Measurements from ENCODE around the gene MICAL3. TPM values are rescaled to one million over a fixed set of nuclear protein-coding genes. Genes with fewer than 3 reads are reported as not detected.
"Not testable (repeated sequence)": the region's sequence is repeated elsewhere in the genome, so short reads cannot be mapped to it uniquely, and the experiment has no call there.

The MICAL3 gene
- total and polyA plus RNA-seq, 2 donors = 2.7 to 4.0 TPM

GRCh38 chr22:17985606-17986005 lies 38.8 kb downstream of the MICAL3 start:
- no peaks in the 10 kb centered on the region for H3K9me3 ChIP-seq (ENCODE audit: control insufficient read depth in 2 of 2, insufficient read depth in 1 of 2, low read length in 1 of 2)
- H3K4me1 ChIP-seq (ENCODE audit: control insufficient read depth in 2 of 2, insufficient read depth in 2 of 2, low read length in 2 of 2) = peaks cover 2 to 3% of the 10 kb centered on the region in 2 donors
- WGBS = 94% methylated on average over 5 of the region's 5 CpGs
- no peaks in the 10 kb centered on the region for H3K27me3 ChIP-seq (ENCODE audit: control insufficient read depth in 2 of 2, insufficient read depth in 1 of 2, low read length in 1 of 2)
- DNase-seq (ENCODE audit: low read depth in 6 of 9, low spot score in 9 of 9) = no peak
- no peaks in the 10 kb centered on the region for H3K36me3 ChIP-seq (ENCODE audit: control insufficient read depth in 2 of 2, insufficient read depth in 2 of 2, low read length in 1 of 2)
- H3K4me3 ChIP-seq (ENCODE audit: low read length in 2 of 2) = no peak overlapping the region
- no peak overlapping the region for H3K27ac ChIP-seq (ENCODE audit: low read depth in 1 of 2, low read length in 1 of 2)

DNA sequence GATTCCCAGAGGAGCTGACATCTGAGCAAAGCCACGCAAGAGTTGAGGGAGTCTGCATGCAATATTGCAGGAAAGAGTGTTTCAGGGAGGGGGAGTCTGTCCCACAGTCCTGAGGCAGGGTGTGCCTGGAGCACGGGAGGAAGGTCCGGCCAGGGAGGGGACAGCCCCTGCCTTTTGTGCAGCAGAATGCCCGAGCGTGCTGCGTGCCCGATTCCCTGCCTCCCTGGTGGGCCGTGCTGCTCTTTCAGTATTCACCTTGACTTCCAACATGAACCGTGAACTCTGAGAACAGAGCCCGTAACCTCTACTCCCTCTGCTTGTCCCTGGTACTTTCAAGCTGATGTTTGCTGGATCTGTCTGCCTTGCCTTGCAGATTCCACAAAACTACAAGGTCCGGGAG lies 39.3 kb downstream of the MICAL3 start:
- H3K4me3 ChIP-seq (ENCODE audit: low read length in 2 of 2); H3K27me3 ChIP-seq (ENCODE audit: control insufficient read depth in 2 of 2, insufficient read depth in 1 of 2, low read length in 1 of 2); H3K27ac ChIP-seq (ENCODE audit: low read depth in 1 of 2, low read length in 1 of 2); H3K4me1 ChIP-seq (ENCODE audit: control insufficient read depth in 2 of 2, insufficient read depth in 2 of 2, low read length in 2 of 2); H3K9me3 ChIP-seq (ENCODE audit: control insufficient read depth in 2 of 2, insufficient read depth in 1 of 2, low read length in 1 of 2); DNase-seq (ENCODE audit: low read depth in 6 of 9, low spot score in 9 of 9); H3K36me3 ChIP-seq (ENCODE audit: control insufficient read depth in 2 of 2, insufficient read depth in 2 of 2, low read length in 1 of 2): not testable (repeated sequence)
- 77% methylated on average over 11 of the region's 11 CpGs for WGBS

GRCh38 chr22:17984114-17984513 lies 40.2 kb downstream of the MICAL3 start:
- H3K27ac ChIP-seq (ENCODE audit: low read depth in 1 of 2, low read length in 1 of 2) = no peak overlapping the region
- peaks cover 6 to 13% of the 10 kb centered on the region in 2 donors for H3K4me1 ChIP-seq (ENCODE audit: control insufficient read depth in 2 of 2, insufficient read depth in 2 of 2, low read length in 2 of 2)
- H3K36me3 ChIP-seq (ENCODE audit: control insufficient read depth in 2 of 2, insufficient read depth in 2 of 2, low read length in 1 of 2) = no peaks in the 10 kb centered on the region
- DNase-seq (ENCODE audit: low read depth in 6 of 9, low spot score in 9 of 9) = no peak
- WGBS = 94% methylated on average over 8 of the region's 8 CpGs
- H3K27me3 ChIP-seq (ENCODE audit: control insufficient read depth in 2 of 2, insufficient read depth in 1 of 2, low read length in 1 of 2) = no peaks in the 10 kb centered on the region
- H3K4me3 ChIP-seq (ENCODE audit: low read length in 2 of 2) = no peak overlapping the region
- H3K9me3 ChIP-seq (ENCODE audit: control insufficient read depth in 2 of 2, insufficient read depth in 1 of 2, low read length in 1 of 2) = no peaks in the 10 kb centered on the region

- DNase-seq (ENCODE audit: low read depth in 6 of 9, low spot score in 9 of 9) = no peak
- Histone ChIP-seq H3K4me1 (ENCODE audit: control insufficient read depth in 2 of 2, insufficient read depth in 2 of 2, low read length in 2 of 2) (peaks cover 6 to 13% of the 10 kb centered on the region in 2 donors), H3K9me3 (ENCODE audit: control insufficient read depth in 2 of 2, insufficient read depth in 1 of 2, low read length in 1 of 2) (no peaks in the 10 kb centered on the region), H3K27me3 (ENCODE audit: control insufficient read depth in 2 of 2, insufficient read depth in 1 of 2, low read length in 1 of 2) (no peaks in the 10 kb centered on the region), H3K27ac (ENCODE audit: low read depth in 1 of 2, low read length in 1 of 2) (no peak overlapping the region), H3K36me3 (ENCODE audit: control insufficient read depth in 2 of 2, insufficient read depth in 2 of 2, low read length in 1 of 2) (no peaks in the 10 kb centered on the region), H3K4me3 (ENCODE audit: low read length in 2 of 2) (no peak overlapping the region)
- WGBS = 91% methylated on average over 7 of the region's 7 CpGs
These were observed 41.7 kb downstream of the MICAL3 start for GRCh38 chr22:17982572-17983141.

GRCh38 chr22:17981497-17981896 lies 42.9 kb downstream of the MICAL3 start:
- Histone ChIP-seq H3K4me3 (ENCODE audit: low read length in 2 of 2) (no peak overlapping the region), H3K27me3 (ENCODE audit: control insufficient read depth in 2 of 2, insufficient read depth in 1 of 2, low read length in 1 of 2) (no peaks in the 10 kb centered on the region), H3K4me1 (ENCODE audit: control insufficient read depth in 2 of 2, insufficient read depth in 2 of 2, low read length in 2 of 2) (peaks cover 6 to 13% of the 10 kb centered on the region in 2 donors), H3K27ac (ENCODE audit: low read depth in 1 of 2, low read length in 1 of 2) (no peak overlapping the region), H3K36me3 (ENCODE audit: control insufficient read depth in 2 of 2, insufficient read depth in 2 of 2, low read length in 1 of 2) (no peaks in the 10 kb centered on the region), H3K9me3 (ENCODE audit: control insufficient read depth in 2 of 2, insufficient read depth in 1 of 2, low read length in 1 of 2) (no peaks in the 10 kb centered on the region)
- DNase-seq (ENCODE audit: low read depth in 6 of 9, low spot score in 9 of 9) = no peak
- 78% methylated on average over 6 of the region's 6 CpGs for WGBS

- Histone ChIP-seq H3K27ac (ENCODE audit: low read depth in 1 of 2, low read length in 1 of 2) (peak overlapping the region in 1 of 2 donors; percentile 55), H3K4me3 (ENCODE audit: low read length in 2 of 2) (no peak overlapping the region), H3K4me1 (ENCODE audit: control insufficient read depth in 2 of 2, insufficient read depth in 2 of 2, low read length in 2 of 2) (peaks cover 6 to 13% of the 10 kb centered on the region in 2 donors), H3K27me3 (ENCODE audit: control insufficient read depth in 2 of 2, insufficient read depth in 1 of 2, low read length in 1 of 2) (no peaks in the 10 kb centered on the region), H3K36me3 (ENCODE audit: control insufficient read depth in 2 of 2, insufficient read depth in 2 of 2, low read length in 1 of 2) (no peaks in the 10 kb centered on the region), H3K9me3 (ENCODE audit: control insufficient read depth in 2 of 2, insufficient read depth in 1 of 2, low read length in 1 of 2) (no peaks in the 10 kb centered on the region)
- 16% methylated on average over 13 of the region's 13 CpGs for WGBS
- DNase-seq (ENCODE audit: low read depth in 6 of 9, low spot score in 9 of 9) = peak in 8 of 9 donors; percentile 22 to 86 (median 64)
These were observed 43.7 kb downstream of the MICAL3 start for GRCh38 chr22:17980638-17981051.

DNA sequence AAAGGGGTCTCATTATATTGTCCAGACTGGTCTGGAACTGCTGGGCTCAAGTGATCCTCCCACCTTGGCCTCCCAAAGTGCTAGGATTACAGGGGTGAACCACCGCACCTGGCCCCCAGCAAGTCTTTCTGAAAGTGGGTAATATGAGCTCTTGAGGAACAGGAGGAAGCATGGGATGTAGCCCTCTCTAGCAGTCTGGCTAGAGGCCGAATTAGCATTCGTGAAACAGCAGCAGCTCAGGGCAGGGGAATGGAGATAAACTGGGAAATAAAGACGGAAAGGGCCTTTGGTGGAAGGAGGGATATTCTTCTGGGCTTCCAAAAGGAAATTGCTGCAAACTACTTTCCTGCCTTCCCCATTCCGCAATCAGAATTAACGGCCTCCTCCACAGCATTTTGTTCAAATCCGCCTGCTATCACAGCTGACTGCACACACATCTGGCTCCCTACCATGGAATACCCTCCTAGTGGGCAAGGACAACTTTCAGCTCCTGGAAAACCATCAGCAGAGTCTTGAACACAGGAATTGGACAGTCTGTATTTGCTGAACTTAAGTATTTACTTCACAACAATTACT lies 44.3 kb downstream of the MICAL3 start:
- no peak for DNase-seq (ENCODE audit: low read depth in 6 of 9, low spot score in 9 of 9)
- Histone ChIP-seq H3K36me3 (ENCODE audit: control insufficient read depth in 2 of 2, insufficient read depth in 2 of 2, low read length in 1 of 2) (no peaks in the 10 kb centered on the region), H3K9me3 (ENCODE audit: control insufficient read depth in 2 of 2, insufficient read depth in 1 of 2, low read length in 1 of 2) (no peaks in the 10 kb centered on the region), H3K27ac (ENCODE audit: low read depth in 1 of 2, low read length in 1 of 2) (peak overlapping the region in 1 of 2 donors; percentile 55), H3K4me1 (ENCODE audit: control insufficient read depth in 2 of 2, insufficient read depth in 2 of 2, low read length in 2 of 2) (peaks cover 6 to 13% of the 10 kb centered on the region in 2 donors), H3K4me3 (ENCODE audit: low read length in 2 of 2) (no peak overlapping the region), H3K27me3 (ENCODE audit: control insufficient read depth in 2 of 2, insufficient read depth in 1 of 2, low read length in 1 of 2) (no peaks in the 10 kb centered on the region)
- WGBS = 84% methylated on average over 7 of the region's 7 CpGs

- Histone ChIP-seq H3K27ac (ENCODE audit: low read depth in 1 of 2, low read length in 1 of 2) (no peak overlapping the region), H3K9me3 (ENCODE audit: control insufficient read depth in 2 of 2, insufficient read depth in 1 of 2, low read length in 1 of 2) (no peaks in the 10 kb centered on the region), H3K4me3 (ENCODE audit: low read length in 2 of 2) (no peak overlapping the region), H3K36me3 (ENCODE audit: control insufficient read depth in 2 of 2, insufficient read depth in 2 of 2, low read length in 1 of 2) (no peaks in the 10 kb centered on the region), H3K4me1 (ENCODE audit: control insufficient read depth in 2 of 2, insufficient read depth in 2 of 2, low read length in 2 of 2) (peaks cover 6 to 13% of the 10 kb centered on the region in 2 donors), H3K27me3 (ENCODE audit: control insufficient read depth in 2 of 2, insufficient read depth in 1 of 2, low read length in 1 of 2) (no peaks in the 10 kb centered on the region)
- no peak for DNase-seq (ENCODE audit: low read depth in 6 of 9, low spot score in 9 of 9)
These were observed 46.3 kb downstream of the MICAL3 start for GRCh38 chr22:17978027-17978426.

- Histone ChIP-seq H3K27me3 (ENCODE audit: control insufficient read depth in 2 of 2, insufficient read depth in 1 of 2, low read length in 1 of 2) (no peaks in the 10 kb centered on the region), H3K27ac (ENCODE audit: low read depth in 1 of 2, low read length in 1 of 2) (no peak overlapping the region), H3K36me3 (ENCODE audit: control insufficient read depth in 2 of 2, insufficient read depth in 2 of 2, low read length in 1 of 2) (no peaks in the 10 kb centered on the region), H3K4me1 (ENCODE audit: control insufficient read depth in 2 of 2, insufficient read depth in 2 of 2, low read length in 2 of 2) (peaks cover 6 to 18% of the 10 kb centered on the region in 2 donors), H3K9me3 (ENCODE audit: control insufficient read depth in 2 of 2, insufficient read depth in 1 of 2, low read length in 1 of 2) (no peaks in the 10 kb centered on the region), H3K4me3 (ENCODE audit: low read length in 2 of 2) (no peak overlapping the region)
- over 99% methylated on average over 2 of the region's 2 CpGs for WGBS
- DNase-seq (ENCODE audit: low read depth in 6 of 9, low spot score in 9 of 9) = no peak
These were observed 47.0 kb downstream of the MICAL3 start for GRCh38 chr22:17977371-17977770.
